ENCODE measurements around the gene TAF4.

The TAF4 gene

GRCh38 chr20:62023935-62024334 is 41.7 kb downstream of the TAF4 start:
- no peak overlapping the region for H3K9ac ChIP-seq (ENCODE audit: low read depth, low read length)

GRCh38 chr20:62022575-62023139 is 43.0 kb downstream of the TAF4 start:
- no peak overlapping the region for H3K27ac ChIP-seq (ENCODE audit: low read length)
- H3K36me3 ChIP-seq (ENCODE audit: insufficient read depth, low read depth, low read length), result no peaks in the 10 kb centered on the region
- H3K4me1 ChIP-seq (ENCODE audit: insufficient read depth, low read length), result peaks cover 16% of the 10 kb centered on the region; the same call in 1 of the 2 replicates
- no peaks in the 10 kb centered on the region for H3K27me3 ChIP-seq (ENCODE audit: insufficient read depth, low read length)
- no peak overlapping the region for H3K4me3 ChIP-seq (ENCODE audit: low read length)
- no peaks in the 10 kb centered on the region for H3K9me3 ChIP-seq (ENCODE audit: insufficient read depth, low read depth, low read length)
- H3K9ac ChIP-seq (ENCODE audit: low read depth, low read length), result no peak overlapping the region

More at GRCh38 chr20:62023935-62024334, 41.7 kb downstream of the TAF4 start:
- Histone ChIP-seq H3K4me1 (ENCODE audit: insufficient read depth, low read length) (peaks cover 19% of the 10 kb centered on the region; the same call in 1 of the 2 replicates), H3K4me3 (ENCODE audit: low read length) (no peak overlapping the region), H3K9me3 (ENCODE audit: insufficient read depth, low read depth, low read length) (no peaks in the 10 kb centered on the region), H3K36me3 (ENCODE audit: insufficient read depth, low read depth, low read length) (no peaks in the 10 kb centered on the region), H3K27me3 (ENCODE audit: insufficient read depth, low read length) (no peaks in the 10 kb centered on the region), H3K27ac (ENCODE audit: low read length) (no peak overlapping the region)

GRCh38 chr20:62021793-62022385 is 43.8 kb downstream of the TAF4 start:
- H3K9ac ChIP-seq (ENCODE audit: low read depth, low read length), result no peak overlapping the region
- H3K4me1 ChIP-seq (ENCODE audit: insufficient read depth, low read length), result peaks cover 10% of the 10 kb centered on the region; the same call in 1 of the 2 replicates
- no peaks in the 10 kb centered on the region for H3K9me3 ChIP-seq (ENCODE audit: insufficient read depth, low read depth, low read length)
- no peak overlapping the region for H3K4me3 ChIP-seq (ENCODE audit: low read length)
- H3K27ac ChIP-seq (ENCODE audit: low read length), result no peak overlapping the region
- H3K36me3 ChIP-seq (ENCODE audit: insufficient read depth, low read depth, low read length), result no peaks in the 10 kb centered on the region
- no peaks in the 10 kb centered on the region for H3K27me3 ChIP-seq (ENCODE audit: insufficient read depth, low read length)

- Histone ChIP-seq H3K27me3 (ENCODE audit: insufficient read depth, low read length) (no peaks in the 10 kb centered on the region), H3K27ac (ENCODE audit: low read length) (no peak overlapping the region), H3K4me3 (ENCODE audit: low read length) (no peak overlapping the region), H3K36me3 (ENCODE audit: insufficient read depth, low read depth, low read length) (no peaks in the 10 kb centered on the region), H3K9me3 (ENCODE audit: insufficient read depth, low read depth, low read length) (no peaks in the 10 kb centered on the region), H3K9ac (ENCODE audit: low read depth, low read length) (no peak overlapping the region), H3K4me1 (ENCODE audit: insufficient read depth, low read length) (peaks cover 3% of the 10 kb centered on the region; the same call in 1 of the 2 replicates)
Measured at GRCh38 chr20:62020935-62021701, 44.6 kb downstream of the TAF4 start.

GRCh38 chr20:62019881-62020492 is 45.7 kb downstream of the TAF4 start:
- Histone ChIP-seq H3K4me3 (ENCODE audit: low read length) (no peak overlapping the region), H3K4me1 (ENCODE audit: insufficient read depth, low read length) (0 out of 2 replicates have a peak, but pooled peaks cover 3% of the 10 kb centered on the region), H3K27ac (ENCODE audit: low read length) (no peak overlapping the region), H3K9me3 (ENCODE audit: insufficient read depth, low read depth, low read length) (no peaks in the 10 kb centered on the region), H3K36me3 (ENCODE audit: insufficient read depth, low read depth, low read length) (no peaks in the 10 kb centered on the region), H3K27me3 (ENCODE audit: insufficient read depth, low read length) (no peaks in the 10 kb centered on the region), H3K9ac (ENCODE audit: low read depth, low read length) (no peak overlapping the region)

GRCh38 chr20:62019144-62019805 is 46.4 kb downstream of the TAF4 start:
- Histone ChIP-seq H3K27me3 (ENCODE audit: insufficient read depth, low read length) (no peaks in the 10 kb centered on the region), H3K27ac (ENCODE audit: low read length) (no peak overlapping the region), H3K4me1 (ENCODE audit: insufficient read depth, low read length) (0 out of 2 replicates have a peak, but pooled peaks cover 3% of the 10 kb centered on the region), H3K9me3 (ENCODE audit: insufficient read depth, low read depth, low read length) (no peaks in the 10 kb centered on the region), H3K9ac (ENCODE audit: low read depth, low read length) (no peak overlapping the region; the same call in 1 of the 2 replicates), H3K36me3 (ENCODE audit: insufficient read depth, low read depth, low read length) (no peaks in the 10 kb centered on the region), H3K4me3 (ENCODE audit: low read length) (no peak overlapping the region)

GRCh38 chr20:62018437-62019143 is 47.1 kb downstream of the TAF4 start:
- Histone ChIP-seq H3K4me1 (ENCODE audit: insufficient read depth, low read length) (0 out of 2 replicates have a peak, but pooled peaks cover 3% of the 10 kb centered on the region), H3K9ac (ENCODE audit: low read depth, low read length) (no peak overlapping the region), H3K9me3 (ENCODE audit: insufficient read depth, low read depth, low read length) (no peaks in the 10 kb centered on the region), H3K36me3 (ENCODE audit: insufficient read depth, low read depth, low read length) (peaks cover under 1% of the 10 kb centered on the region; the same call in 1 of the 2 replicates), H3K27me3 (ENCODE audit: insufficient read depth, low read length) (no peaks in the 10 kb centered on the region), H3K27ac (ENCODE audit: low read length) (no peak overlapping the region), H3K4me3 (ENCODE audit: low read length) (no peak overlapping the region)

- Histone ChIP-seq H3K36me3 (ENCODE audit: insufficient read depth, low read depth, low read length) (peaks cover 20% of the 10 kb centered on the region), H3K27ac (ENCODE audit: low read length) (no peak overlapping the region), H3K27me3 (ENCODE audit: insufficient read depth, low read length) (no peaks in the 10 kb centered on the region), H3K9me3 (ENCODE audit: insufficient read depth, low read depth, low read length) (no peaks in the 10 kb centered on the region), H3K4me1 (ENCODE audit: insufficient read depth, low read length) (no peaks in the 10 kb centered on the region), H3K4me3 (ENCODE audit: low read length) (no peak overlapping the region), H3K9ac (ENCODE audit: low read depth, low read length) (no peak overlapping the region)
Measured at GRCh38 chr20:62015540-62016288, 50.0 kb downstream of the TAF4 start.

- Histone ChIP-seq H3K9ac (ENCODE audit: low read depth, low read length) (no peak overlapping the region), H3K9me3 (ENCODE audit: insufficient read depth, low read depth, low read length) (no peaks in the 10 kb centered on the region), H3K36me3 (ENCODE audit: insufficient read depth, low read depth, low read length) (peaks cover 22% of the 10 kb centered on the region), H3K27ac (ENCODE audit: low read length) (no peak overlapping the region), H3K27me3 (ENCODE audit: insufficient read depth, low read length) (no peaks in the 10 kb centered on the region), H3K4me3 (ENCODE audit: low read length) (no peak overlapping the region), H3K4me1 (ENCODE audit: insufficient read depth, low read length) (no peaks in the 10 kb centered on the region)
Measured at GRCh38 chr20:62014889-62015537, 50.7 kb downstream of the TAF4 start.

GRCh38 chr20:62014488-62014775 is 51.2 kb downstream of the TAF4 start:
- H3K4me3 ChIP-seq (ENCODE audit: low read length), result no peak overlapping the region
- H3K27me3 ChIP-seq (ENCODE audit: insufficient read depth, low read length), result no peaks in the 10 kb centered on the region
- no peaks in the 10 kb centered on the region for H3K4me1 ChIP-seq (ENCODE audit: insufficient read depth, low read length)

More at GRCh38 chr20:62014488-62014775, 51.2 kb downstream of the TAF4 start:
- Histone ChIP-seq H3K9me3 (ENCODE audit: insufficient read depth, low read depth, low read length) (no peaks in the 10 kb centered on the region), H3K36me3 (ENCODE audit: insufficient read depth, low read depth, low read length) (peaks cover 28% of the 10 kb centered on the region), H3K9ac (ENCODE audit: low read depth, low read length) (no peak overlapping the region), H3K27ac (ENCODE audit: low read length) (no peak overlapping the region)

Measured in iPS-20b (cell line).